ENCODE results near the gene CAMK1D.

The CAMK1D gene

DNA sequence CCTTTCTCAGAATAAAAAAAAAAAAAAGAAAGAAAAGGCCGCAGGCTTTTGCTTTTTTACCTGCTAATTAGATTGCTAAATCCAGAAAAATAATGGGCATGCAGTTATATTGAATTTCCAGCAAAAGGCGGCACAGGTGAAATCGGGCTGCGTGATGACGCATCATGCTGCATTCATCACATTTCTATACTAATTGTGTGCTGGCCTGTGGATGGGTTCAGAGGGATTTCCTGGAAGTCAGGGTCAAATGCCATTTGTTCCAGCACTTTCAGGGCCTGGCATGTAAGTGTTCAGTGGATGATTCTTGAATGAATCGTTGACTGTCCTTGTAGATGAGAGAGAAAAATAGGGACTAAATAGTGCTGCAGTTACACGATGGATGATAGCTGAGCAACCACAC lies 292.7 kb downstream of the CAMK1D start:
- Histone ChIP-seq H3K79me2 (ENCODE audit: insufficient read depth, low read length) (no peaks in the 10 kb centered on the region), H3K27me3 (ENCODE audit: insufficient read depth, low read length, poor library complexity) (no peaks in the 10 kb centered on the region), H2AFZ (ENCODE audit: low read depth, low read length) (no peak overlapping the region), H3K9me3 (ENCODE audit: insufficient read depth, low read length, severe bottlenecking) (no peaks in the 10 kb centered on the region), H3K4me3 (ENCODE audit: low read depth in 1 of 2, low read length in 2 of 2) (no peak overlapping the region), H4K20me1 (ENCODE audit: insufficient read depth, low read length) (no peaks in the 10 kb centered on the region), H3K4me1 (ENCODE audit: insufficient read depth, low read length) (peaks cover 19% of the 10 kb centered on the region), H3K36me3 (ENCODE audit: insufficient read depth, low read length) (no peaks in the 10 kb centered on the region), H3K27ac (ENCODE audit: low read length) (no peak overlapping the region), H3K9ac (ENCODE audit: low read depth, low read length) (no peak overlapping the region), H3K4me2 (ENCODE audit: insufficient read depth, low read length) (no peak overlapping the region)
- DNase-seq, result no peak
- no peak for ATAC-seq (ENCODE audit: insufficient read depth, low read depth)
- TF ChIP-seq, protein P1, sequence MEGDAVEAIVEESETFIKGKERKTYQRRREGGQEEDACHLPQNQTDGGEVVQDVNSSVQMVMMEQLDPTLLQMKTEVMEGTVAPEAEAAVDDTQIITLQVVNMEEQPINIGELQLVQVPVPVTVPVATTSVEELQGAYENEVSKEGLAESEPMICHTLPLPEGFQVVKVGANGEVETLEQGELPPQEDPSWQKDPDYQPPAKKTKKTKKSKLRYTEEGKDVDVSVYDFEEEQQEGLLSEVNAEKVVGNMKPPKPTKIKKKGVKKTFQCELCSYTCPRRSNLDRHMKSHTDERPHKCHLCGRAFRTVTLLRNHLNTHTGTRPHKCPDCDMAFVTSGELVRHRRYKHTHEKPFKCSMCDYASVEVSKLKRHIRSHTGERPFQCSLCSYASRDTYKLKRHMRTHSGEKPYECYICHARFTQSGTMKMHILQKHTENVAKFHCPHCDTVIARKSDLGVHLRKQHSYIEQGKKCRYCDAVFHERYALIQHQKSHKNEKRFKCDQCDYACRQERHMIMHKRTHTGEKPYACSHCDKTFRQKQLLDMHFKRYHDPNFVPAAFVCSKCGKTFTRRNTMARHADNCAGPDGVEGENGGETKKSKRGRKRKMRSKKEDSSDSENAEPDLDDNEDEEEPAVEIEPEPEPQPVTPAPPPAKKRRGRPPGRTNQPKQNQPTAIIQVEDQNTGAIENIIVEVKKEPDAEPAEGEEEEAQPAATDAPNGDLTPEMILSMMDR (IDR thresholded peaks at IDR 0.05; ENCODE audit: borderline replicate concordance, extremely low read depth, low read length, poor library complexity, severe bottlenecking), result no peak
- TF ChIP-seq EZH2 (IDR thresholded peaks at IDR 0.05; ENCODE audit: borderline replicate concordance, low read depth, low read length, severe bottlenecking), result no peak

DNA sequence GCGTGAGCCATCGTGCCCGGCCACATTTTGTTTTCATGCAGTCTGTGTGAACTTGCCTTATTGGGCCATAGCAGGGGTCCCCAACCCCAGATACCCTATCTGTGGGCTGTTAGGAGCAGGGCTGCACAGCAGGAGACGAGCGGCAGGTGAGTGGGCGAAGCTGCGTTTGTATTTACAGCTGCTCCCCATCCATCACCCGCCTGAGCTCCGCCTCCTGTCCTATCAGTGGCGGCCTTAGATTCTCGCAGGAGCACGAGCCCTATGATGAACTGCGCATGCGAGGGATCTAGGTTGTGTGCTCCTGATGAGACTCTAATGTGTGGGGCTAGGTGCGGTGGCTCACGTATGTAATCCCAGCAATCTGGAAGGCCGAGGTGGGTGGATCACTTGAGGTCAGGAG lies 293.9 kb downstream of the CAMK1D start:
- ATAC-seq (ENCODE audit: insufficient read depth, low read depth) (no peak), DNase-seq (no peak)

DNA sequence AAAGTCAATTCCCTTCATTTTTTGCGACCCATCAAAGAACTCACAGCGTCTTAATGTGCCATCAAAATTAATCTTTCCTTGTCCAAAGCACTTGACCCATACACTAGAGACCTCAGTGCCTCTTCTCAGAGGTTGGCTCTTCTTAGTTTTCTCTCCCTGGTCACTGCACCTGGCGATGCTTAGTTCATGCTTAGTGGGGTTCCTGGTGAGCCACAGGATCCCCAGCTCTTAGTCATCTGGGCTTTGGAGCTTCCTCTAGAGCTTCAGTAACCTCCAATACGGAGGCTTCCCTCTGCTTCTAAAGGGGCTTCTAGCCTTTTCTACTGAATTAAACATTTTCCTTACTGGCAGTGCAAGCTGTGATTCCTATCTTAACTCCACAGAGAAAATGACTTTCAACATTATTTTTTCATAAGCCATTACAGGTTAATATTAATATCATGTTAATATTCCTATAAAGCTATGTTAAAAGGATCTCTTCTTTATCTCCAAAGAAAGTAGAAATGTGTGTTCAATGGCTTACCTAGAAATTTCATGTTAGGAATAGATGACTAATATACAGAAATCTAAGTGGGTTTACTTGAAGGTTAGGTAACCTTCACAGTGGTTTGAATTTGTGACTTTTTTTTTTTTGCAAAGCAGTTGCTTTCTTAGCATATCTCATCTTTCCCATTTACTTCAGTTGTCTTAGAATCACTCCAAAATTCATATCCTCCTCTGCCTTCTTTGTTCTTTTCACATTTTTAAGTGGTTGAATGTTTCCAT lies 295.2 kb downstream of the CAMK1D start:
- no peaks in the 10 kb centered on the region for H3K79me2 ChIP-seq (ENCODE audit: insufficient read depth, low read length)
- no peak overlapping the region for H3K4me3 ChIP-seq (ENCODE audit: low read depth in 1 of 2, low read length in 2 of 2)
- no peaks in the 10 kb centered on the region for H3K9me3 ChIP-seq (ENCODE audit: insufficient read depth, low read length, severe bottlenecking)
- no peak for ATAC-seq (ENCODE audit: insufficient read depth, low read depth)
- no peak overlapping the region for H3K4me2 ChIP-seq (ENCODE audit: insufficient read depth, low read length)
- TF ChIP-seq EZH2 (IDR thresholded peaks at IDR 0.05; ENCODE audit: borderline replicate concordance, low read depth, low read length, severe bottlenecking), result no peak
- TF ChIP-seq, protein P1 (IDR thresholded peaks at IDR 0.05; ENCODE audit: borderline replicate concordance, extremely low read depth, low read length, poor library complexity, severe bottlenecking), result no peak
- H3K27me3 ChIP-seq (ENCODE audit: insufficient read depth, low read length, poor library complexity), result no peaks in the 10 kb centered on the region
- no peak for DNase-seq
- no peak overlapping the region for H3K27ac ChIP-seq (ENCODE audit: low read length)
- H3K36me3 ChIP-seq (ENCODE audit: insufficient read depth, low read length), result no peaks in the 10 kb centered on the region
- H3K9ac ChIP-seq (ENCODE audit: low read depth, low read length), result no peak overlapping the region
- no peaks in the 10 kb centered on the region for H4K20me1 ChIP-seq (ENCODE audit: insufficient read depth, low read length)
- no peak overlapping the region for H2AFZ ChIP-seq (ENCODE audit: low read depth, low read length)
- no peaks in the 10 kb centered on the region for H3K4me1 ChIP-seq (ENCODE audit: insufficient read depth, low read length)

More for the DNA sequence above, 293.9 kb downstream of the CAMK1D start:
- Histone ChIP-seq H3K36me3 (ENCODE audit: insufficient read depth, low read length) (no peaks in the 10 kb centered on the region), H4K20me1 (ENCODE audit: insufficient read depth, low read length) (no peaks in the 10 kb centered on the region), H3K27me3 (ENCODE audit: insufficient read depth, low read length, poor library complexity) (no peaks in the 10 kb centered on the region), H3K4me3 (ENCODE audit: low read depth in 1 of 2, low read length in 2 of 2) (no peak overlapping the region), H3K4me1 (ENCODE audit: insufficient read depth, low read length) (peaks cover 6% of the 10 kb centered on the region), H2AFZ (ENCODE audit: low read depth, low read length) (no peak overlapping the region), H3K9me3 (ENCODE audit: insufficient read depth, low read length, severe bottlenecking) (no peaks in the 10 kb centered on the region), H3K79me2 (ENCODE audit: insufficient read depth, low read length) (no peaks in the 10 kb centered on the region), H3K9ac (ENCODE audit: low read depth, low read length) (no peak overlapping the region), H3K4me2 (ENCODE audit: insufficient read depth, low read length) (no peak overlapping the region), H3K27ac (ENCODE audit: low read length) (no peak overlapping the region)
- TF ChIP-seq EZH2 (IDR thresholded peaks at IDR 0.05; ENCODE audit: borderline replicate concordance, low read depth, low read length, severe bottlenecking), result no peak
- TF ChIP-seq, protein P1 (IDR thresholded peaks at IDR 0.05; ENCODE audit: borderline replicate concordance, extremely low read depth, low read length, poor library complexity, severe bottlenecking), result no peak

Measured in DND-41 (cell line).